Astrocyte (in vitro differentiated cells and primary cell): ENCODE measurements around the gene AMOTL1. TPM values are rescaled to one million over a fixed set of nuclear protein-coding genes. Genes with fewer than 3 reads are reported as not detected.

Experiments used
- DNase-seq: peaks from one replicate; pipeline ENCODE4 v3.0.0-alpha.2; 2010; ENCODE audit warnings: low read depth
- FAIRE-seq: peaks from 2 replicates; lab custom pipeline; 2011; peaks lifted over from hg19 to GRCh38; lab: Jason Lieb, UNC
- H2AFZ ChIP-seq: 2 replicates; pipeline ENCODE4 v1.6.0; 2012; ENCODE audit warnings: low read depth, low read length, inconsistent platforms
- H3K27ac ChIP-seq: 2 replicates; pipeline ENCODE4 v1.5.1; 2011; ENCODE audit warnings: low read depth, low read length, inconsistent platforms
- H3K27me3 ChIP-seq: 2 replicates; pipeline ENCODE4 v1.6.0; 2011; ENCODE audit warnings: low read length, inconsistent platforms; ENCODE audit not compliant: insufficient read depth
- H3K36me3 ChIP-seq: 2 replicates; pipeline ENCODE4 v1.5.1; 2011; ENCODE audit warnings: low read length, inconsistent platforms; ENCODE audit not compliant: insufficient read depth
- H3K4me1 ChIP-seq: 2 replicates; pipeline ENCODE4 v1.5.1; 2011; ENCODE audit warnings: low read length, inconsistent platforms; ENCODE audit not compliant: insufficient read depth
- H3K4me2 ChIP-seq: 2 replicates; pipeline ENCODE4 v1.6.0; 2012; ENCODE audit warnings: low read length, inconsistent platforms
- H3K4me3 ChIP-seq: 2 replicates; pipeline ENCODE4 v1.5.1; 2011; ENCODE audit warnings: low read depth, mild to moderate bottlenecking, low read length, inconsistent platforms; ENCODE audit not compliant: insufficient read depth
- H3K79me2 ChIP-seq: 2 replicates; pipeline ENCODE4 v1.6.0; 2012; ENCODE audit warnings: mild to moderate bottlenecking, low read length, inconsistent platforms; ENCODE audit not compliant: insufficient read depth
- H3K9ac ChIP-seq: 2 replicates; pipeline ENCODE4 v1.6.0; 2012; ENCODE audit warnings: mild to moderate bottlenecking, low read length, inconsistent platforms
- H3K9me3 ChIP-seq: 2 replicates; pipeline ENCODE4 v1.5.1; 2012; ENCODE audit warnings: low read depth, mild to moderate bottlenecking, low read length, inconsistent platforms; ENCODE audit not compliant: insufficient read depth
- H4K20me1 ChIP-seq: 2 replicates; pipeline ENCODE4 v1.6.0; 2012; ENCODE audit warnings: low read length, inconsistent platforms; ENCODE audit not compliant: insufficient read depth
- H3K27ac Mint-ChIP-seq: one replicate; pipeline ENCODE4 v1.8.0; 2021; ENCODE audit warnings: mild to moderate bottlenecking, mixed read lengths; ENCODE audit not compliant: unreplicated experiment
- H3K27me3 Mint-ChIP-seq: one replicate; pipeline ENCODE4 v1.8.0; 2021; ENCODE audit warnings: low read depth, mixed read lengths; ENCODE audit not compliant: unreplicated experiment
- H3K36me3 Mint-ChIP-seq: one replicate; pipeline ENCODE4 v1.8.0; 2021; ENCODE audit warnings: low read depth, mixed read lengths; ENCODE audit not compliant: unreplicated experiment
- H3K4me1 Mint-ChIP-seq: one replicate; pipeline ENCODE4 v1.8.0; 2021; ENCODE audit warnings: low read depth, mixed read lengths; ENCODE audit not compliant: unreplicated experiment
- H3K4me3 Mint-ChIP-seq: one replicate; pipeline ENCODE4 v1.8.0; 2021; ENCODE audit warnings: mild to moderate bottlenecking, moderate library complexity, mixed read lengths; ENCODE audit not compliant: unreplicated experiment
- H3K9me3 Mint-ChIP-seq: one replicate; pipeline ENCODE4 v1.8.0; 2021; ENCODE audit warnings: mild to moderate bottlenecking, mixed read lengths; ENCODE audit not compliant: unreplicated experiment
- CTCF ChIP-seq: IDR thresholded peaks from 2 replicates; pipeline ENCODE4 v1.5.1; 2011; ENCODE audit warnings: low read depth, mild to moderate bottlenecking, inconsistent platforms, low read length, moderate library complexity; ENCODE audit not compliant: insufficient read depth
- EZH2 ChIP-seq: IDR thresholded peaks from 2 replicates; pipeline ENCODE4 v1.6.1; 2012; ENCODE audit warnings: mild to moderate bottlenecking, low read length, inconsistent platforms; ENCODE audit not compliant: insufficient read depth
- total RNA-seq: library from RNA; stranded (reverse); gene quantifications from 2 replicates; pipeline ENCODE4 v1.2.1, GENCODE V29; 2021

AMOTL1 gene
- total RNA-seq, 1 donor from 2014 or later: 47.8 TPM

GRCh38 chr11:94869186-94869585 is 101.0 kb downstream of the AMOTL1 start:
- TF ChIP-seq CTCF (no peak), EZH2 (no peak)
- Histone ChIP-seq H3K36me3 (peaks cover 67% of the 10 kb centered on the region), H3K4me3 (no peak overlapping the region), H2AFZ (no peak overlapping the region), H3K27me3 (no peaks in the 10 kb centered on the region), H3K9me3 (no peaks in the 10 kb centered on the region), H3K4me2 (no peak overlapping the region), H3K27ac (no peak overlapping the region), H3K9ac (no peak overlapping the region), H3K79me2 (peaks cover 11% of the 10 kb centered on the region), H4K20me1 (no peaks in the 10 kb centered on the region), H3K4me1 (peaks cover 18% of the 10 kb centered on the region)
- DNase-seq (no peak), FAIRE-seq (no peak)
- Mint-ChIP-seq H3K36me3 (peaks cover 46% of the 10 kb centered on the region), H3K4me1 (peaks cover 7% of the 10 kb centered on the region), H3K9me3 (peaks cover 1% of the 10 kb centered on the region), H3K27ac (no peak overlapping the region), H3K27me3 (no peaks in the 10 kb centered on the region), H3K4me3 (no peak overlapping the region)

- Histone ChIP-seq H2AFZ (no peak overlapping the region), H3K27me3 (no peaks in the 10 kb centered on the region), H3K4me3 (no peak overlapping the region), H3K4me2 (no peak overlapping the region), H3K27ac (no peak overlapping the region), H3K4me1 (peaks cover 14% of the 10 kb centered on the region), H3K9ac (no peak overlapping the region), H3K79me2 (peaks cover 5% of the 10 kb centered on the region), H3K36me3 (peaks cover 55% of the 10 kb centered on the region), H3K9me3 (no peaks in the 10 kb centered on the region), H4K20me1 (no peaks in the 10 kb centered on the region)
- Mint-ChIP-seq H3K27ac (no peak overlapping the region), H3K36me3 (peaks cover 45% of the 10 kb centered on the region), H3K9me3 (peaks cover 1% of the 10 kb centered on the region), H3K4me1 (peaks cover 7% of the 10 kb centered on the region), H3K4me3 (no peak overlapping the region), H3K27me3 (no peaks in the 10 kb centered on the region)
- TF ChIP-seq EZH2 (no peak), CTCF (no peak)
- DNase-seq (no peak), FAIRE-seq (no peak)
These were observed 102.3 kb downstream of the AMOTL1 start for GRCh38 chr11:94870422-94870821.

GRCh38 chr11:94871491-94872185 is 103.5 kb downstream of the AMOTL1 start:
- Mint-ChIP-seq H3K4me1 (peaks cover 16% of the 10 kb centered on the region), H3K36me3 (peaks cover 37% of the 10 kb centered on the region), H3K9me3 (peaks cover 1% of the 10 kb centered on the region), H3K4me3 (no peak overlapping the region), H3K27me3 (no peaks in the 10 kb centered on the region), H3K27ac (no peak overlapping the region)
- H3K36me3 ChIP-seq: peaks cover 50% of the 10 kb centered on the region
- no peak for TF ChIP-seq CTCF
- TF ChIP-seq EZH2: no peak
- DNase-seq: no peak
- FAIRE-seq: no peak
- H3K4me3 ChIP-seq: no peak overlapping the region
- H4K20me1 ChIP-seq: no peaks in the 10 kb centered on the region
- peaks cover 19% of the 10 kb centered on the region for H3K4me1 ChIP-seq
- peaks cover 5% of the 10 kb centered on the region for H3K79me2 ChIP-seq
- no peak overlapping the region for H3K9ac ChIP-seq
- no peak overlapping the region for H2AFZ ChIP-seq
- no peak overlapping the region for H3K4me2 ChIP-seq
- no peaks in the 10 kb centered on the region for H3K9me3 ChIP-seq
- H3K27me3 ChIP-seq: no peaks in the 10 kb centered on the region
- no peak overlapping the region for H3K27ac ChIP-seq
